ENCODE data around the gene COQ3.
A peak's percentile ranks its signal among the peaks of the same experiment; 100 is the strongest.

The COQ3 gene, protein sequence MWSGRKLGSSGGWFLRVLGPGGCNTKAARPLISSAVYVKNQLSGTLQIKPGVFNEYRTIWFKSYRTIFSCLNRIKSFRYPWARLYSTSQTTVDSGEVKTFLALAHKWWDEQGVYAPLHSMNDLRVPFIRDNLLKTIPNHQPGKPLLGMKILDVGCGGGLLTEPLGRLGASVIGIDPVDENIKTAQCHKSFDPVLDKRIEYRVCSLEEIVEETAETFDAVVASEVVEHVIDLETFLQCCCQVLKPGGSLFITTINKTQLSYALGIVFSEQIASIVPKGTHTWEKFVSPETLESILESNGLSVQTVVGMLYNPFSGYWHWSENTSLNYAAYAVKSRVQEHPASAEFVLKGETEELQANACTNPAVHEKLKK

GRCh38 chr6:99393698-99394531 is at the start of gene COQ3:
COQ3 (minus strand) TSS chr6:99394195; CDS start chr6:99394179, 16 bp downstream.
- DNase-seq: peak; percentile 75 to 81

DNA sequence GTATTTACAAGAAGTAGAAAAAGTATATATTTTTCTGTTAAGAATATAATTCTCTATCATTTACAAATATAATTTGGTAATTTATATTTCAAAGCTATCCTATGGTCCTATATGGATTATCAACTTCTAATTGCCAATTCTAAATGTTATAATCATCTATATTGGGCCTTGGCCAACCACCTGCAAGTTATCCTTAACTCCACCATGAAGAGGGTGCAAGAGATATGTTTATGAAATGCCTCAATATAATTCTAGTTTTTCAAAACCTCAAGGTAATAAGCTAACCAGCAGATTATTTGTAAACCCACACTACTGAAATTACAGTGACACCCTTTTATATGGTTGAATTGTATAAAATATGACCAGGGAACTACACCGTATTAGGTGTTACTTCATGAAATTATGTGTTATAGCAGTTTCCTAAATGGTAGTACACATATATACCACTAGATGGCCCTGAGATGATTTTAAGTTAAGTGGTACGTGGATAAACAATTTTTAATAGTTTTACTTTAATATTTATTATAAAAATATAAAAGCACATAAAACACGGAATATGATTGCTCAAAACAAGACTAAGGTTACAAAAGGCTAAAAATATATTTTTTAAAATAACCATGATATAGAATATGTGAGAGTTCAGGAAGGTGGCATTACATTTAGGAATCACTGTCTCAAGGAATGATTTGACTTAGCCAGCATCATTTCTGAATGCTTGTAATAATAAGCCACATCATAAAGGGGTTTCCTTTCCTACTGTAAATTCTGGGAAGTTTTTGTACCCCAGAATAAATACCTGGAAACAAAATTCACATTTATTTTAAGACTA is 40.9 kb upstream of the COQ3 start:
- peak; percentile 62 to 81 for DNase-seq

DNA sequence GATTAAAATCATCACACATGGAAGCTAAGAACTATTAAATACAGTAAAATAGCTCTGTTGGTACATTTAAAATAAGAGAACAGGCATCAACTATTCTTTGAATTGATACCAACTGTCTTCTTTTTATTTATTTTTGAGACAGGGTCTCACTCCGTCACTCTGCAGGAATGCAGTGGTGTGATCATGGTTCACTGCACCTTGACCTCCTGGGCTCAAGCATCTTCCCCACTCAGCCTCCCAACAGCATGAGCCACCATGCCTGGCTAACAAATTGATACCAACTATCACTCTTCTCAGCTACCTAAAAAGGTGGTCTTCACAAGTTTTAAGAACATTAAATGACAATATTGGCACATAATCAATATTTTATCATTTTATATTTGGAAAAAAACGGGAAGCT is 38.9 kb upstream of the COQ3 start:
- no peak for DNase-seq

DNA sequence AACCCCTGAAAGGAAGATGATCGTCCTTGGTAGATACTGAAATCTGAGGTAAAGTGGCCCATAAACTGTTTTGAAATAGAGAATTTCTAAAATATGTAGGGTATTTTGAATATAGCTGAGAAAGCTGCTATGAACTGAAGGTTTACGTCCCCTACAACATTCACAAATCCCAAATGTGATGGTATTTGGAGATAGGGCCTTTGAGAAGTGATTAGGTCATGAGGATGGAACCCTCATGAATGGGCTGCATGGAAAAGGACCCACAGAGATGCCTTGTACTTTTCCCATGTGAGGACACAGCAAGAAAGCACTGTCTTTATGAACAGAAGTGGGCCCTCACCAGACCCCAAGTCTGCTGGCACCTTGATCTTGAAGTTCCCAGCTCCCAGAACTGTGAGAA is 37.9 kb upstream of the COQ3 start:
- no peak for DNase-seq

- no peak for DNase-seq
Measured at GRCh38 chr6:99427988-99428387, 34.0 kb upstream of the COQ3 start.

- DNase-seq: no peak
Measured at GRCh38 chr6:99426451-99426757, 32.4 kb upstream of the COQ3 start.

GRCh38 chr6:99425647-99426450 is 31.9 kb upstream of the COQ3 start:
- DNase-seq: peak; percentile 92 to 95

DNA sequence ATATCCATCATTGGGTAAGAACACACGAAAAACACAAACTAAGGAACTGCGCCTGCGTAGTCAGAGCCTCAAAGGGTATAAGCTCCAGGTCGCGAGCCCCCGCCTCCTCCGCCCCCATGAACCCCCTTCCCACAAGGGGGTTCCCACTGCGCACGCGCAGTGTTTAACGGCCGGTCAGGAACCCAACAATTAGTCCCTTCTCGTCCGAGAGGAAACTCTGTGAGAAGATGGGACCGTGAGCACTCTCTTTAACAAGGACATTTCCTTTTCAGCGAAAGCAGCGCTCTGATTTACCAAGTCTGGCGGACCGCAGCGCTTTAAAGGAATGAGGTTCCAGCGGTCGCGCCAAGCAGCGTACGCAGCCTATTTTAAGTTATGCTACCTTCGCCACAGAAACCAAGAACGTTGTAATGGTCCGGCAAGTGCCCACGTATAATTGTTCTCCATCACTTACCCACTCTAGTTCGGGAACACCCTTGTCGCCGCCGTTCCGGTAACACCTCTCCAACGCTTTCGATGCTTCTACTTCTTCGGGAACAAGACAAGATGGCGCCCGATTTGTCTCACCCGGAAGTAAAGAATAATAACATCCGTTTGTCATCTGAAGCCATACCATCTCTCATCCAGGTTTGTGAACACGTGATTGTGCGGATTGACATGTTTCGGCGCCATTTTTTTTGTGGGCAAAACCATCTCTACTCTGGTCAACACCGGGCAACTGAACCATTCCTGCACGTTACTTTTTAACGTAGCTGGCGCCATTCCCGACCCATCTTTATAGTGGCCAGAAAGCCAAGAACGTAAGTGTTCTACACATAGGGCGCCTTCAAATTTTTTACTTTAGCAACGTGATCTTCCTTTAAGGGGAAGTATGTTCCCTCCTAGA is 31.0 kb upstream of the COQ3 start, which contains the start of gene PNISR:
Gene PNISR (minus strand): TSS at position 548 of the 886 bp plus-strand sequence. CDS start 10,649 bp downstream, outside the sequence.
- DNase-seq: peak; percentile 97 to 98

- DNase-seq: no peak
Measured at GRCh38 chr6:99424022-99424421, 30.0 kb upstream of the COQ3 start.

DNA sequence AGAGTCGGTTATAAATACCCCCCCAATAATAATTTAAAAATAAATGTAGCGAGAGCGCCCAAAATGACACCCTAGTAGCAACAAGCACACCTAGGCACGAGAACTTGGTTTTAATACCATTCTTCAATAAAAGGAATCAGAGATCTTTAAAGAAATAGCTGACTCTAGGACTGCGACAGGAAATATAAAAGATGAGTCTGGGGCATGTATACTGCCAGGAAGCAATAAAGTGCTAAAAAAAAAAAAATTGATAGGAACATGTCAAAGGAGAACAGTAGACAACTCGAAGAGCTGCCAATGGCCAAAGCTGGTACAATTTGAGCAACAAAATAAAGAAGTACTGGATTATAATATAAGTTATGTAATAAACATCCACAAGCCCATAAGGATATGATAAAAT is 28.9 kb upstream of the COQ3 start:
- DNase-seq: no peak

DNA sequence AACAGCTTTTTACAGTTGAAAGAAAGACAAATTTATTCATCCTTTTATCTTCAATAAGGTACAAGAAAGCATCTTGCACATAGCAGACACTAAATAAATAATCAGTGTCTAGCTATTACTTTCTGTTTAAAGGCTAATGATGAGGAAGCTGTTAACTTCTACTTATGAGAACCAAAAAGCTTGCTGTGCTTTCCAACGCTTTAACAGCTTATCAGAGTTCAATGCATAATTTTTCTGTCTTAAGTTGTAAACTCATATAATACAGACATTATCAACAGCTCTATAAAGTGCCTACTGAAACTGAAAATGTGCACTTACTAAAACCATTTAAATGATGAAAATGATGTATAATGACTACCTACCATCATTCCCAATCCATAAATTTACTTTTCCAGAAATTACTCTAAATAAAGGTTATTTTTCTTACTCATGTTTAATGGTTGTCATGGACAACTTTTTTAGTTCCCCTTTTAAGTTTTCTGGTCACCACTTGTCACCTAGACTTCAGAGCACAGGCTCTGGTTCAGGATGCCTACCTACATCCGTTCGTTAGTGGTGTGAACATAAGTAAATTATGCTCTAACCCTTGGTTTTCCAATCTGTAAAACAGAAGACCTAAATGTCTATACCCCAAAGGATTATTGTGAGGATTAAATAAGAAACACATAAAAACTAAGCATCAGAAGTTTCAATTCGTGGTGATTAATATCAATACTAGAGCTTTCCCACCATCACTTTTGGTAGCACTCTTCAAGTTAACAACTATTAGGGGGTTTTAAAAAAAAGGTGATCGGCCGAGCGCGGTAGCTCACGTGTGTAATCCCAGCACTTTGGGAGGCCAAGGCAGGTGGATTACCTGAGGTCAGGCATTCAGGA is 23.1 kb upstream of the COQ3 start:
- peak; percentile 6 to 12 for DNase-seq

DNA sequence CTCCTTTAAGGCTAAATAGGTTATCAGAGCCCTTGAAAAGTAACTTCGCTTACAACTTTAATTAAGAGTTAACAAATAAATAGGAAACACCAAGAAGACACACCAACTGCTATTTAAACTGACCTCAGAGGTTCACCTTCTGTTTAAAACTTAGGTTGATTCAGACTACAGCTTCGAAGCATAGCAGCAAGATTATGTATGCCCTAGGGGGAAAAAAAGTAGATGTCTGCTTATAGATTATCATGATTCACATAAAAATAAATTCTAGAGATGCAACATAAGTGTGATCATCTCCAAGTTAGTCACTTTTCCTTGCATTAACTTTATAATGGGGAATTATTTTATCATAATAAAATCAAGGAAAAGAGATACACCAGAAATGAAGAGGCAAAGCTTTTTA is 22.2 kb upstream of the COQ3 start:
- DNase-seq: no peak

- no peak for DNase-seq
Measured at GRCh38 chr6:99415446-99415845, 21.5 kb upstream of the COQ3 start.

- no peak for DNase-seq
Measured at GRCh38 chr6:99412065-99412464, 18.1 kb upstream of the COQ3 start.

DNA sequence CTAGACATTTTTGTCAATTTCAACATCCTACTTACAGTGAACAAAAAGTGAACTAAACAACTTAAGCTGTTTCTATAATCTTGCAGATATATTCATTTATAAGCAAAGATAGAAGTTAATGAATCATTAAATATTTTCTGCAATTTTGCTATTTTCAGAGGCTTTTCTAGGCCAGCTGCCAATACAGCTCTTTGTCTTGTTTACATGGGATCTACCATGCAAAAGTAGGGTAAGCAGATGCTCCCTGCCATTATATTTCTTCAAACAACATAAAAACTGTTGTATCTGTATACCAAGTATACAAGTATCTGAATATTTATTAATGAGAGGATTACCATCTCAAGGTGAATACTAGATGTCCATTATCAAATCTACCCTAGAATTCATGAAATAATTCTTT is 15.7 kb upstream of the COQ3 start:
- no peak for DNase-seq

DNA sequence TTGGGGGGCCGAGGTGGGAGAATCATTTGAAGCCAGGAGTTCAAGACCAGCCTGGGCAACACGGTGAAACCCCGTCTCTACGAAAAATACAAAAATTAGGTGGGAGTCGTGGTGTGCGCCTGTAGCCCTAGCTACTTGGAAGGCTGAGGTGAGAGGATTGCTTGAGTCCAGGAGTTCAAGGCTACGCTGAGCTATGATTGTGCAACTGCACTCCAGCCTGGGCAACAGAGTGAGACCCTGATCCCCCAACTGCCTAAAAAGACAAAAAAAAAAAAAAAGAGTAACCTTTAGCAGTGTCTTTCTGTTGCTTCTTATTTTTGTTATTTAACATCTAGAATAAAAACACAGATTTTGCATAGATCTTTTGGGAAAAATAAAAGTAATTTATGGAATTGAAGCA is 13.1 kb upstream of the COQ3 start:
- no peak for DNase-seq

DNA sequence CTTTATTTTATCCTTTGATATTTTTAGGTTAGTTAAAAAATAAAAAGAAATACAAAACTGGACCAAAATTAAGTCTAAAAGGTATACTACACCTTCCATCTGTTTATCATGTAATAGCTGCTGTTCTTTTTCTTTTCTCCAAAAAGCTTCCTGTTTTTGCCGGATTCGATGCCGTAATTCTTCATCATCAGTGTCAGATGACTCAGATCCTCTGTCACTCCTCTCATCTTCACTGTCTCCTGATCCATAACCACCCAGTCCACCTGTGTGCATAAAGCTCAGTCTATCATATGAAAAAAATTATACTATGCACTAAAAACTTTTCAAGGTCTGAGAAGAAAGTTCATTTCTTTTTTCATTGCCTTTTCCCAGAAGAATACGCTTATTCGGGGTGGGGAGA is 8.5 kb upstream of the COQ3 start:
- no peak for DNase-seq

DNA sequence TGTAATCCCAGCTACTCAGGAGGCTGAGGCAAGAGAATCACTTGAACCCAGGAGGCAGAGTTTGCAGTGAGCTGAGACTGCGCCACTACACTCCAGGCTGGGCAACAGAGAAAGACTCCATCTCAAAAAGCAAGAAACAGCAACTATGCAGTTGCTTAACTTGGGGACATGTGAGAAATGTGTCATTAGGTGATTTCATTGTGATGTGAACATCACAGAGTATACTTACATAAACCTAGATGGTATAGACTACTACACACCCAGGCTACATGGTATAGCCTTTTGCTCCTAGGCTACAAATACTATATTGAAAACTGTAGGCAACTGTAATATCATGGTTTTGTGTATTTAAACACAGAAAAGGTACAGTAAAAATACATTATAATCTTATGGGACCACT is 3.3 kb upstream of the COQ3 start:
- DNase-seq: no peak

- peak; percentile 34 to 56 for DNase-seq
Measured at GRCh38 chr6:99393366-99393697, 663 bp downstream of the COQ3 start.

DNA sequence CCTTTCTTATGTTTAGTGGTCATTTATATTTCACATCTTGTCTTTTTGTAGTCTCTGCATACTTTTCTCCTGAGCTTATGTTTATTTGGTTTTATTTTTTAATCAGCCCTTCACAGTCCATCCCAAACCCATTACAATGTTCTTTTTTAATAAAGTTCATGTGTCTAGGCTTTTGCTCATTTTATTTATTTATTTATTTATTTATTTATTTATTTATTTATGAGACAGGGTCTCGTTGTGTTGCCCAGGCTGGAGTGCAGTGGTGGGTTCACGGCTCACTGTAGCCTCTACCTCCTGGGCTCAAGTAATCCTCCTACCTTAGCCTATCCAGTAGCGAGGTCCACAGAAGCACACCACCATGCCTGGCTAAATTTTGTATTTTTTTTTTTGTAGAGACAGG is 3.1 kb downstream of the COQ3 start:
- DNase-seq: no peak

DNA sequence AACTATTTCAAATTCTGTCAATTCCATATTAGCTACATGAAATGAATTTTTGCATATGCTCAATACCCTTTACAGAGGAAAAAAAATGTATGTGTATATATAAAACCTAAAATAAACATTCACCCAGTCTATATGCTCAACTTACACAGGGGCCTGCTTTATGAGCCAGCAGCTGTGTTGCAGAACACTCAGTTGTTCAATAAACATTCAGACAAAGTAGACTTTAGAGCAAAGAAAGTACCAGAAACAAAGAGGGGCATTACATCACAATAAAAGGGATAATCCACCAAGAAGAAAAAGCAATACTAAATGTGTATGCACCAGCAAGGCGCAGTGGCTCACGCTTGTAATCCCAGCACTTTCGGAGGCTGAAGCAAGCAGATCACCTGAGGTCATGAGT is 9.5 kb downstream of the COQ3 start:
- DNase-seq: no peak

Data from Kasumi-1 (cell line).